BJ (cell line): Measurements from ENCODE around the gene MYO15B. TPM values are rescaled to one million over a fixed set of nuclear protein-coding genes. Genes with fewer than 3 reads are reported as not detected.

Experiments used
- CTCF ChIA-PET: fragments of 350-600 bp; formaldehyde crosslinking; extraction: SDS; loops from one replicate; lab custom pipeline; 2021; ENCODE audit warnings: antibody characterized with exemption, inconsistent platforms; lab: Yijun Ruan, JAX
- POLR2A ChIA-PET: fragments of 300-600 bp; sonication (Branson Sonifier 250); formaldehyde crosslinking; extraction: SDS; loops from one replicate; lab custom pipeline; 2021; ENCODE audit warnings: antibody characterized with exemption; lab: Charles Lee
- DNase-seq: peaks from one replicate; pipeline ENCODE4 v3.0.0-alpha.2; 2011; ENCODE audit warnings: low read depth
- H3K27me3 ChIP-seq: 2 replicates; pipeline ENCODE4 v1.6.0; 2011; ENCODE audit warnings: low read length; ENCODE audit not compliant: control insufficient read depth, insufficient read depth
- H3K36me3 ChIP-seq: 2 replicates; pipeline ENCODE4 v1.5.1; 2011; ENCODE audit warnings: low read length; ENCODE audit not compliant: control insufficient read depth, insufficient read depth
- H3K4me3 ChIP-seq: 2 replicates; pipeline ENCODE4 v1.5.1; 2011; ENCODE audit warnings: low read depth, mild to moderate bottlenecking, control low read depth, low read length
- CTCF ChIP-seq: IDR thresholded peaks from 2 replicates; pipeline ENCODE4 v1.5.1; 2011; ENCODE audit warnings: low read depth, mild to moderate bottlenecking, control low read depth, inconsistent platforms, low read length, moderate library complexity; ENCODE audit not compliant: insufficient read depth
- polyA plus RNA-seq: library from polyadenylated mRNA; depleted of rRNA; stranded (reverse); fragments of >200 nt; gene quantifications from 2 replicates; pipeline ENCODE4 v1.2.3, GENCODE V29; 2011

The MYO15B gene
- polyA plus RNA-seq, 1 experiment: 1.3 TPM

DNA sequence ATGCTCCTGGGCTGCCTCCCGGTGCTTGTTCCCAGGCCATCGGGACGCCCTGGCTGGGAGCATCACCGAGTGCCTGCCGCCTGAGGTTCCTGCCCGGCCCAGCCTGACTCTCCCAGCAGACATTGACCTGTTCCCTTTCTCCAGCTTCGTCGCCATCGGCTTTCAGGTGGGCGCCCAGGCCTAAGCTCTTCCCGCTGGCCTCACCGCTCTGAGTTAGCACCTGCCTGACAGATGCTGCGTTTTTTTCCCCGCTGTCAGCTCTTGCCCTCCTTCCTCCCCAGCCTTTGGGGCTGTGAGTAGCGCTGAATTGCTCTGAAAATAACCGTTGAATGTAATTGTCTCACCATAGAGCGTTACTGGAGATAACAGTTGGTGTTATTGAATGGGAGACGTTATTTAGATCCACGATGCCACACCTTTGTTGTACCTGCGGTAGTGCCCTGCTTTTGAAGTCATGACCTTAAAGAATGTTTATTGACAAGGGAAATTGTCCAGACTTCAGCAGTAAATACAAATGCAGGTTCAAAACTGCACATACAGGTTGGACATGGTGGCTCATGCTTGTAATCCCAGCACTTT lies 24.3 kb downstream of the MYO15B start:
- ChIA-PET POLR2A (no interaction called here), CTCF (interaction anchor here (1.2 to 5.7 kb wide), 6 partner anchors 9 to 22 kb away, joined by 3 to 37 read pairs (median 6); partner anchors contain the start of gene SMIM5)
- no peak for TF ChIP-seq CTCF
- Histone ChIP-seq H3K36me3 (no peaks in the 10 kb centered on the region), H3K4me3 (no peak overlapping the region), H3K27me3 (no peaks in the 10 kb centered on the region)
- DNase-seq: no peak

DNA sequence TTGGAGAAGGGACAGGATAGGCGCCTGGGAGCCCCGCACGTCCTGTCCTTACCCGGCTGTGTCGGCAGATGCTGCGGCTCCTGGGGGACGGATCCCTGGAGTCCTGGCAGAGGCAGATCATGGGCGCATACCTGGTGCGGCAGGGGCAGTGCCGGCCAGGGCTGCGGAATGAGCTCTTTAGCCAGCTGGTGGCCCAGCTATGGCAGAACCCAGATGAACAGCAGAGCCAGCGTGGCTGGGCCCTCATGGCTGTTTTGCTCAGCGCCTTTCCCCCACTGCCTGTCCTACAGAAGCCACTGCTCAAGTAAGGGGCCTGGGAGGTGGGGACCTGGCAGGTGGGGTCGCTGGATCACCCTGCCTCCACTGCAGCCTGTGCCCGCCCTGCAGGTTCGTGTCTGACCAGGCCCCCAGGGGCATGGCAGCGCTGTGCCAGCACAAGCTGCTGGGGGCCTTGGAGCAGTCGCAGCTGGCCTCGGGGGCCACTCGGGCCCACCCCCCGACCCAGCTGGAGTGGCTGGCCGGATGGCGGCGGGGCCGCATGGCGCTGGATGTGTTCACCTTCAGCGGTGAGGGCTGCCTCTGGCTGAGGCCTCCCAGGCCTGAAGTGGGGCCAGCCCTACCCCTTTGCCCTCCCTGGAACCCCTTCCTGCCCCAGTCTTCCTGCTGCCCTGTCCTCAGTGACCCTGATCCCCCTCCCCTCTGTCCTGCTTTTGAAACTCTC lies 25.5 kb downstream of the MYO15B start:
- no peak for TF ChIP-seq CTCF
- ChIA-PET POLR2A (no interaction called here), CTCF (interaction anchor here (0.9 to 5.7 kb wide), 5 partner anchors 10 to 21 kb away, joined by 3 to 37 read pairs (median 4); partner anchors contain the start of gene SMIM5)
- H3K27me3 ChIP-seq: no peaks in the 10 kb centered on the region
- no peak overlapping the region for H3K4me3 ChIP-seq
- H3K36me3 ChIP-seq: no peaks in the 10 kb centered on the region
- no peak for DNase-seq

DNA sequence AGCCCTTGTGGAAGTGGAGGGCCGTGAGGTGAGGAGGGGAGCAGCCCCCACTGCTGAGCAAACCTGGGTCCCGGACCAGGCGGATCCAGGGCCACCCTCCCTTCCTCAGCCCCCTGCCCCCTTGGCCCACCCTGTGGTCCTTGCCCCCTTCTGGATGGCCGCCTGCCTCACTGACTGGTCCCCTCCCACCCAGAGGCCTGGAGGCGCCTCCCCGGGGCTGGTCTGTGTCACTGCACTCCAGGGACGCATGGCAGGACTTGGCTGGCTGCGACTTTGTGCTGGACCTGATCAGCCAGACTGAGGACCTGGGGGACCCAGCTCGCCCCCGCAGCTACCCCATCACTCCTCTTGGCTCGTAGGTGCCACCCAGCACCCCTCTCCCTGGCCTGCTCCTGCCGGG lies 26.4 kb downstream of the MYO15B start:
- Histone ChIP-seq H3K27me3 (no peaks in the 10 kb centered on the region), H3K4me3 (no peak overlapping the region), H3K36me3 (no peaks in the 10 kb centered on the region)
- CTCF ChIA-PET: interaction anchor here (0.8 to 5.7 kb wide), 4 partner anchors 9 to 19 kb away, joined by 4 to 37 read pairs (median 20); partner anchors contain the start of gene SMIM5
- no peak for TF ChIP-seq CTCF
- DNase-seq: no peak
- POLR2A ChIA-PET: no interaction called here

DNA sequence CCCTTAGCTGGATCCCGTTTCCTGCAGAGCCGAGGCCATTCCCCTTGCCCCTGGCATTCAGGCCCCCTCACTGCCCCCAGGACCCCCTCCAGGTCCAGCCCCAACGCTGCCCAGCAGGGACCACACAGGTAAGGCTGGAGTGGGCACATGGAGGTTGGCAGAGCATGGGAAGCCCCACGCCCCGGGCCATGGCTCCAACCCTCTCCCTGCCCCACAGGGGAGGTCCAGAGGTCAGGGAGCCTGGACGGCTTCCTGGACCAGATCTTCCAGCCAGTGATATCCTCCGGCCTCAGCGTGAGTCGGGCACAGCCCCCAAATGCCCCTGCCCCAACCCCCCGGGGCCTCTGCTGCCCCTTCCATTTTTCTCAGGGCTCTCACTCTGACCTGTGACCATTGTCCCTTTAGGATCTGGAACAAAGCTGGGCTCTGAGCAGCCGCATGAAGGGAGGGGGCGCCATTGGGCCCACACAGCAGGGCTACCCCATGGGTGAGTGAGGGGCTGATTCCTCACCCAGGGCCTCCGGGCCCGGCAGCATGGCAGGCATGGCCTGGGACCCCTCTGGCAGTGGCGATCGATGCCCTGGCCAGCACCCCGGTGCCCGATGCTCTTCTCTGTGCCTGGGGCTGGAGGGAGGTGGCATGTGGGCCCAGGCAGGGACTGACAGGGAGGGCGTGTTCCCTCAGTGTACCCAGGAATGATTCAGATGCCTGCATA lies 27.1 kb downstream of the MYO15B start:
- no peak overlapping the region for H3K4me3 ChIP-seq
- ChIA-PET POLR2A (no interaction called here), CTCF (interaction anchor here (0.8 to 5.7 kb wide), 4 partner anchors 9 to 135 kb away, joined by 4 to 37 read pairs (median 25); partner anchors contain the start of gene SMIM5)
- H3K27me3 ChIP-seq: no peaks in the 10 kb centered on the region
- no peak for TF ChIP-seq CTCF
- DNase-seq: no peak
- H3K36me3 ChIP-seq: no peaks in the 10 kb centered on the region

- Histone ChIP-seq H3K36me3 (no peaks in the 10 kb centered on the region), H3K27me3 (no peaks in the 10 kb centered on the region), H3K4me3 (no peak overlapping the region)
- DNase-seq: no peak
- TF ChIP-seq CTCF: no peak
- POLR2A ChIA-PET: no interaction called here
- CTCF ChIA-PET: interaction anchor here (3.3 to 5.7 kb wide), 3 partner anchors 12 to 134 kb away, joined by 19 to 37 read pairs (median 31); partner anchors contain the start of gene SMIM5
These were observed 27.7 kb downstream of the MYO15B start for GRCh38 chr17:75615301-75615700.
